CD4-positive, CD25-positive, alpha-beta regulatory T cell (primary cell): ENCODE data around the gene GNB1. TPM values are rescaled to one million over a fixed set of nuclear protein-coding genes. Genes with fewer than 3 reads are reported as not detected.

Experiments used
- ATAC-seq, 2 donors: fragments of 150-1000 bp; cut with Tn5 transposase; one replicate each; pipeline ENCODE4 v1.10.0; 2021; ENCODE audit warnings: low read depth in 2 of 2, moderate number of reproducible peaks in 2 of 2, moderate library complexity in 1 of 2
- DNase-seq, 3 donors: peaks; one replicate each; pipeline versions ENCODE4 v3.0.0 to v3.0.0-alpha.2; 2012 to 2022; ENCODE audit warnings: mixed read lengths in 1 of 3
- H3K27ac ChIP-seq: one replicate; pipeline ENCODE4 v1.7.0; 2013; ENCODE audit warnings: mild to moderate bottlenecking, low read length; ENCODE audit not compliant: insufficient read depth, poor library complexity, severe bottlenecking
- H3K27me3 ChIP-seq: one replicate; pipeline ENCODE4 v1.7.0; 2013; ENCODE audit warnings: low read length; ENCODE audit not compliant: control insufficient read depth, insufficient read depth
- H3K36me3 ChIP-seq: one replicate; pipeline ENCODE4 v1.7.0; 2013; ENCODE audit warnings: mild to moderate bottlenecking, low read length, moderate library complexity; ENCODE audit not compliant: control insufficient read depth, insufficient read depth
- H3K4me1 ChIP-seq: 2 replicates; pipeline ENCODE4 v1.7.0; 2013; ENCODE audit warnings: mild to moderate bottlenecking, low read length; ENCODE audit not compliant: insufficient read depth, control insufficient read depth, poor library complexity, severe bottlenecking
- H3K4me3 ChIP-seq: one replicate; pipeline ENCODE4 v1.7.0; 2013; ENCODE audit warnings: low read depth, mild to moderate bottlenecking, low read length, moderate library complexity
- H3K9me3 ChIP-seq, 2 experiments: 1 replicate in 1 of 2; 2 replicates in 1 of 2; pipeline ENCODE4 v1.7.0; 2013; ENCODE audit warnings: low read length in 2 of 2, mild to moderate bottlenecking in 1 of 2, moderate library complexity in 1 of 2; ENCODE audit not compliant: control insufficient read depth in 2 of 2
- H3K27ac Mint-ChIP-seq, 3 donors: one replicate each; pipeline ENCODE4 v1.8.0; 2020 to 2022; ENCODE audit warnings: mild to moderate bottlenecking in 3 of 3, mixed read lengths in 3 of 3, moderate library complexity in 2 of 3
- H3K27me3 Mint-ChIP-seq: one replicate; pipeline ENCODE4 v1.8.0; 2022; ENCODE audit warnings: mild to moderate bottlenecking, mixed read lengths
- H3K36me3 Mint-ChIP-seq: one replicate; pipeline ENCODE4 v1.8.0; 2020; ENCODE audit warnings: mixed read lengths
- H3K4me1 Mint-ChIP-seq, 4 donors: one replicate each; pipeline ENCODE4 v1.8.0; 2020 to 2022; ENCODE audit warnings: mixed read lengths in 4 of 4, mild to moderate bottlenecking in 1 of 4
- H3K4me3 Mint-ChIP-seq, 4 donors: one replicate each; pipeline ENCODE4 v1.8.0; 2020 to 2022; ENCODE audit warnings: mild to moderate bottlenecking in 4 of 4, mixed read lengths in 4 of 4, moderate library complexity in 3 of 4
- H3K9me3 Mint-ChIP-seq, 7 donors: one replicate each; pipeline ENCODE4 v1.8.0; 2020 to 2022; ENCODE audit warnings: mixed read lengths in 7 of 7, mild to moderate bottlenecking in 3 of 7, moderate library complexity in 2 of 7
- polyA plus RNA-seq, 4 donors: library from polyadenylated mRNA; unstranded; fragments of 300-500 nt; fragmentation: Illumina TruSeq; gene quantifications; one replicate each; pipeline ENCODE4 v1.2.3, GENCODE V29; 2021
- total RNA-seq: library from RNA; stranded (reverse); gene quantifications from one replicate; pipeline ENCODE4 v1.2.3, GENCODE V29; 2022

The GNB1 gene
- total and polyA plus RNA-seq, 5 donors from 2014 or later = 47.0 to 242 (median 102) TPM

- Mint-ChIP-seq H3K4me3 (no peak overlapping the region), H3K36me3 (peaks cover 28% of the 10 kb centered on the region), H3K27ac (peak overlapping the region in 1 of 3 donors; percentile 18), H3K27me3 (no peaks in the 10 kb centered on the region), H3K9me3 (no peaks in the 10 kb centered on the region), H3K4me1 (peaks cover 7 to 16% (median 11%) of the 10 kb centered on the region in 4 donors)
- ATAC-seq = no peak
- DNase-seq = no peak
- no peaks in the 10 kb centered on the region for H3K4me1 ChIP-seq
- H3K36me3 ChIP-seq = peaks cover 66% of the 10 kb centered on the region
- H3K9me3 ChIP-seq = no peaks in the 10 kb centered on the region
- H3K4me3 ChIP-seq = no peak overlapping the region
- no peaks in the 10 kb centered on the region for H3K27me3 ChIP-seq
- no peak overlapping the region for H3K27ac ChIP-seq
These were observed 82.7 kb downstream of the GNB1 start for GRCh38 chr1:1808206-1808605.

GRCh38 chr1:1806890-1807289, 84.0 kb downstream of the GNB1 start:
- Histone ChIP-seq H3K27me3 (no peaks in the 10 kb centered on the region), H3K27ac (no peak overlapping the region), H3K4me1 (no peaks in the 10 kb centered on the region), H3K36me3 (peaks cover 65% of the 10 kb centered on the region), H3K4me3 (no peak overlapping the region), H3K9me3 (no peaks in the 10 kb centered on the region)
- no peaks in the 10 kb centered on the region for H3K27me3 Mint-ChIP-seq
- H3K4me1 Mint-ChIP-seq = peaks cover 9 to 22% (median 15%) of the 10 kb centered on the region in 4 donors
- no peak overlapping the region for H3K27ac Mint-ChIP-seq
- peaks cover 30% of the 10 kb centered on the region for H3K36me3 Mint-ChIP-seq
- no peaks in the 10 kb centered on the region for H3K9me3 Mint-ChIP-seq
- DNase-seq (no peak), ATAC-seq (no peak)
- H3K4me3 Mint-ChIP-seq = no peak overlapping the region

- no peak overlapping the region for H3K27ac ChIP-seq
- ATAC-seq = no peak
- H3K9me3 Mint-ChIP-seq = no peaks in the 10 kb centered on the region
- no peaks in the 10 kb centered on the region for H3K9me3 ChIP-seq
- H3K27ac Mint-ChIP-seq = no peak overlapping the region
- no peaks in the 10 kb centered on the region for H3K4me1 ChIP-seq
- H3K27me3 ChIP-seq = no peaks in the 10 kb centered on the region
- H3K27me3 Mint-ChIP-seq = no peaks in the 10 kb centered on the region
- peaks cover 73% of the 10 kb centered on the region for H3K36me3 ChIP-seq
- H3K36me3 Mint-ChIP-seq = peaks cover 36% of the 10 kb centered on the region
- DNase-seq = no peak
- H3K4me1 Mint-ChIP-seq = peaks cover 9 to 26% (median 21%) of the 10 kb centered on the region in 4 donors
- no peak overlapping the region for H3K4me3 ChIP-seq
- H3K4me3 Mint-ChIP-seq = peak overlapping the region in 1 of 4 donors; percentile 70
These were observed 86.6 kb downstream of the GNB1 start for GRCh38 chr1:1804301-1804700.

- no peak overlapping the region for H3K27ac ChIP-seq
- Mint-ChIP-seq H3K27ac (peak overlapping the region in 2 of 3 donors; percentile 36 to 66), H3K4me1 (peaks cover 9 to 24% (median 17%) of the 10 kb centered on the region in 4 donors), H3K4me3 (no peak overlapping the region), H3K27me3 (no peaks in the 10 kb centered on the region), H3K9me3 (no peaks in the 10 kb centered on the region), H3K36me3 (peaks cover 32% of the 10 kb centered on the region)
- H3K9me3 ChIP-seq = no peaks in the 10 kb centered on the region
- no peak overlapping the region for H3K4me3 ChIP-seq
- no peak for ATAC-seq
- H3K4me1 ChIP-seq = no peaks in the 10 kb centered on the region
- H3K27me3 ChIP-seq = no peaks in the 10 kb centered on the region
- DNase-seq = no peak
- H3K36me3 ChIP-seq = peaks cover 74% of the 10 kb centered on the region
These were observed 88.0 kb downstream of the GNB1 start for GRCh38 chr1:1802871-1803270.

- H3K4me3 Mint-ChIP-seq = no peak overlapping the region
- peaks cover 80% of the 10 kb centered on the region for H3K36me3 ChIP-seq
- H3K4me1 Mint-ChIP-seq = peaks cover 3 to 29% (median 22%) of the 10 kb centered on the region in 4 donors
- no peak overlapping the region for H3K27ac ChIP-seq
- DNase-seq (no peak), ATAC-seq (no peak)
- no peaks in the 10 kb centered on the region for H3K27me3 ChIP-seq
- H3K4me1 ChIP-seq = no peaks in the 10 kb centered on the region
- no peak overlapping the region for H3K4me3 ChIP-seq
- no peaks in the 10 kb centered on the region for H3K27me3 Mint-ChIP-seq
- H3K9me3 Mint-ChIP-seq = no peaks in the 10 kb centered on the region
- no peaks in the 10 kb centered on the region for H3K9me3 ChIP-seq
- H3K27ac Mint-ChIP-seq = peak overlapping the region in 2 of 3 donors; percentile 59 to 67
- H3K36me3 Mint-ChIP-seq = peaks cover 31% of the 10 kb centered on the region
These were observed 91.2 kb downstream of the GNB1 start for GRCh38 chr1:1799716-1800115.

- Mint-ChIP-seq H3K27ac (no peak overlapping the region), H3K4me3 (no peak overlapping the region), H3K27me3 (no peaks in the 10 kb centered on the region), H3K4me1 (peaks cover 0 to 27% (median 18%) of the 10 kb centered on the region in 4 donors), H3K36me3 (peaks cover 28% of the 10 kb centered on the region), H3K9me3 (no peaks in the 10 kb centered on the region)
- Histone ChIP-seq H3K36me3 (peaks cover 79% of the 10 kb centered on the region), H3K27me3 (no peaks in the 10 kb centered on the region), H3K9me3 (no peaks in the 10 kb centered on the region), H3K4me3 (no peak overlapping the region), H3K4me1 (no peaks in the 10 kb centered on the region), H3K27ac (no peak overlapping the region)
- ATAC-seq = no peak
- DNase-seq = no peak
These were observed 93.1 kb downstream of the GNB1 start for GRCh38 chr1:1797731-1798341.

- H3K27ac ChIP-seq = no peak overlapping the region
- H3K27me3 Mint-ChIP-seq = no peaks in the 10 kb centered on the region
- peak overlapping the region; percentile 15 to 77 (median 60) for H3K27ac Mint-ChIP-seq
- H3K4me1 ChIP-seq = no peaks in the 10 kb centered on the region
- H3K36me3 ChIP-seq = peaks cover 82% of the 10 kb centered on the region
- H3K9me3 ChIP-seq = no peaks in the 10 kb centered on the region
- no peak overlapping the region for H3K4me3 Mint-ChIP-seq
- H3K27me3 ChIP-seq = no peaks in the 10 kb centered on the region
- H3K4me1 Mint-ChIP-seq = peaks cover 0 to 17% (median 12%) of the 10 kb centered on the region in 4 donors
- H3K9me3 Mint-ChIP-seq = no peaks in the 10 kb centered on the region
- H3K36me3 Mint-ChIP-seq = peaks cover 23% of the 10 kb centered on the region
- no peak overlapping the region for H3K4me3 ChIP-seq
- ATAC-seq (peak in 1 of 2 donors; percentile 25), DNase-seq (peak in 2 of 3 donors; percentile 16 to 24)
These were observed 94.4 kb downstream of the GNB1 start for GRCh38 chr1:1796466-1796865.

GRCh38 chr1:1794999-1795398, 95.9 kb downstream of the GNB1 start:
- no peaks in the 10 kb centered on the region for H3K4me1 ChIP-seq
- Mint-ChIP-seq H3K4me1 (peaks cover 0 to 17% (median 9%) of the 10 kb centered on the region in 4 donors), H3K27ac (peak overlapping the region in 2 of 3 donors; percentile 15 to 84), H3K36me3 (peaks cover 26% of the 10 kb centered on the region), H3K4me3 (no peak overlapping the region), H3K27me3 (no peaks in the 10 kb centered on the region), H3K9me3 (no peaks in the 10 kb centered on the region)
- DNase-seq (no peak), ATAC-seq (no peak)
- no peak overlapping the region for H3K4me3 ChIP-seq
- no peak overlapping the region for H3K27ac ChIP-seq
- no peaks in the 10 kb centered on the region for H3K27me3 ChIP-seq
- peaks cover 81% of the 10 kb centered on the region for H3K36me3 ChIP-seq
- H3K9me3 ChIP-seq = no peaks in the 10 kb centered on the region
